NCI-H510A treated with DMSO at 0.1 percent for 48 hours (cell line): Measurements from ENCODE around the gene LEFTY2.
"Not testable (repeated sequence)": the region's sequence is repeated elsewhere in the genome, so short reads cannot be mapped to it uniquely, and the experiment has no call there.

ENCODE experiments used
- DNase-seq: peaks from one replicate; lab custom pipeline; 2025; lab: John Stamatoyannopoulos, UW

The LEFTY2 gene

GRCh38 chr1:225929462-225929861, 11.6 kb downstream of the LEFTY2 start:
- DNase-seq = not testable (repeated sequence)

GRCh38 chr1:225928186-225929175, 12.5 kb downstream of the LEFTY2 start:
- no peak for DNase-seq

- DNase-seq = no peak
These were observed 14.4 kb downstream of the LEFTY2 start for GRCh38 chr1:225926551-225927113.

GRCh38 chr1:225923692-225924555, 17.1 kb downstream of the LEFTY2 start, which contains the start of gene PYCR2:
Gene PYCR2 (minus strand): TSS chr1:225924250. CDS start chr1:225924110, 140 bp downstream.
- peak; percentile 94 for DNase-seq

GRCh38 chr1:225923381-225923691, 17.7 kb downstream of the LEFTY2 start:
- DNase-seq = no peak

GRCh38 chr1:225921734-225922709, 19.0 kb downstream of the LEFTY2 start:
- DNase-seq = no peak

GRCh38 chr1:225919906-225920305, 21.1 kb downstream of the LEFTY2 start:
- DNase-seq = no peak

- DNase-seq = no peak
These were observed 22.7 kb downstream of the LEFTY2 start for GRCh38 chr1:225918280-225918679.

GRCh38 chr1:225917536-225917935, 23.5 kb downstream of the LEFTY2 start:
- DNase-seq = no peak

GRCh38 chr1:225917101-225917500, 23.9 kb downstream of the LEFTY2 start:
- DNase-seq = no peak

- peak; percentile 37 for DNase-seq
These were observed 25.5 kb downstream of the LEFTY2 start for GRCh38 chr1:225915538-225915991.

GRCh38 chr1:225914947-225915346, 26.1 kb downstream of the LEFTY2 start:
- DNase-seq = no peak

GRCh38 chr1:225914391-225914790, 26.6 kb downstream of the LEFTY2 start:
- no peak for DNase-seq

- DNase-seq = no peak
These were observed 29.6 kb downstream of the LEFTY2 start for GRCh38 chr1:225911191-225912130.

- DNase-seq = no peak
These were observed 31.5 kb downstream of the LEFTY2 start for GRCh38 chr1:225909477-225909876.

- DNase-seq = peak; percentile 83
These were observed 32.2 kb downstream of the LEFTY2 start for GRCh38 chr1:225908773-225909172.

GRCh38 chr1:225908013-225908640, 32.9 kb downstream of the LEFTY2 start:
- DNase-seq = no peak

GRCh38 chr1:225907341-225907740, 33.7 kb downstream of the LEFTY2 start:
- no peak for DNase-seq

- no peak for DNase-seq
These were observed 34.6 kb downstream of the LEFTY2 start for GRCh38 chr1:225906467-225906866.
